MCF 10A (cell line): ENCODE data around the gene PRR22. TPM values are rescaled to one million over a fixed set of nuclear protein-coding genes. Genes with fewer than 3 reads are reported as not detected.
A peak's percentile ranks its signal among the peaks of the same experiment; 100 is the strongest.

Experiments
- BruUV-seq: library from RNA; stranded (reverse); fragments of 400-500 nt; replicated peaks from 2 replicates; lab custom pipeline; 2021; lab: Mats Ljungman, UMichigan
- CTCF ChIA-PET: fragments of 300-600 bp; sonication (Branson Sonifier 250); formaldehyde crosslinking; extraction: SDS; loops from one replicate; lab custom pipeline; 2021; ENCODE audit warnings: antibody characterized with exemption, inconsistent platforms; lab: Yijun Ruan, JAX
- POLR2A ChIA-PET: fragments of 300-600, 350-650 bp; sonication (Branson Sonifier 250); formaldehyde crosslinking; extraction: SDS; loops from one replicate; lab custom pipeline; 2020; ENCODE audit warnings: antibody characterized with exemption, inconsistent platforms; lab: Yijun Ruan, JAX
- DNase-seq: peaks from one replicate; pipeline ENCODE4 v3.0.0-alpha.2; 2018; ENCODE audit not compliant: unreplicated experiment
- H3K27ac Mint-ChIP-seq: one replicate; pipeline ENCODE4 v1.8.0; 2022; ENCODE audit warnings: mild to moderate bottlenecking, low read depth, mixed read lengths; ENCODE audit not compliant: unreplicated experiment
- H3K27me3 Mint-ChIP-seq: one replicate; pipeline ENCODE4 v1.8.0; 2022; ENCODE audit warnings: mixed read lengths; ENCODE audit not compliant: insufficient read depth, unreplicated experiment
- H3K36me3 Mint-ChIP-seq: one replicate; pipeline ENCODE4 v1.8.0; 2022; ENCODE audit warnings: mild to moderate bottlenecking, moderate library complexity, mixed read lengths; ENCODE audit not compliant: insufficient read depth, unreplicated experiment
- H3K4me1 Mint-ChIP-seq: one replicate; pipeline ENCODE4 v1.8.0; 2022; ENCODE audit warnings: mixed read lengths; ENCODE audit not compliant: insufficient read depth, unreplicated experiment
- H3K4me3 Mint-ChIP-seq: one replicate; pipeline ENCODE4 v1.8.0; 2022; ENCODE audit warnings: mild to moderate bottlenecking, moderate library complexity, mixed read lengths; ENCODE audit not compliant: unreplicated experiment
- H3K9me3 Mint-ChIP-seq: one replicate; pipeline ENCODE4 v1.8.0; 2022; ENCODE audit warnings: mixed read lengths; ENCODE audit not compliant: unreplicated experiment
- CTCF ChIP-seq: fragments of 200-600 bp; IDR thresholded peaks from one replicate; pipeline ENCODE4 v1.8.0; 2022; ENCODE audit warnings: antibody characterized with exemption, mild to moderate bottlenecking; ENCODE audit not compliant: unreplicated experiment
- intact Hi-C: fragments of 100-400 bp; cut with micrococcal nuclease; formaldehyde crosslinking; loops from 2 replicates; pipeline ENCODE4 v1.14.1; 2022
- total RNA-seq: library from RNA; stranded (reverse); gene quantifications from 2 replicates; pipeline ENCODE4 v1.2.3, GENCODE V29; 2022

The PRR22 gene
- total RNA-seq, 1 experiment from 2014 or later: 9.4 TPM

GRCh38 chr19:5808120-5808816 is 23.7 kb upstream of the PRR22 start:
- H3K4me1 Mint-ChIP-seq: no peaks in the 10 kb centered on the region
- peaks cover 9% of the 10 kb centered on the region for H3K36me3 Mint-ChIP-seq
- TF ChIP-seq CTCF: no peak
- H3K27ac Mint-ChIP-seq: no peak overlapping the region
- intact Hi-C loops: loop anchor here (10.0 kb wide), 1 partner anchor 177 kb away; no protein-coding TSS in a partner anchor
- ChIA-PET POLR2A (interaction anchor here (0.7 kb wide), 1 partner anchor 17 kb away, joined by 3 read pairs; no protein-coding TSS in a partner anchor), CTCF (interaction anchor here (0.6 to 4.3 kb wide), 6 partner anchors 11 to 159 kb away, joined by 3 to 25 read pairs (median 4); no protein-coding TSS in a partner anchor)
- H3K27me3 Mint-ChIP-seq: no peaks in the 10 kb centered on the region
- H3K9me3 Mint-ChIP-seq: no peaks in the 10 kb centered on the region
- DNase-seq: no peak
- no TSS peak for BruUV-seq
- no peak overlapping the region for H3K4me3 Mint-ChIP-seq

GRCh38 chr19:5806905-5807304 is 22.4 kb upstream of the PRR22 start:
- peaks cover 9% of the 10 kb centered on the region for H3K36me3 Mint-ChIP-seq
- intact Hi-C loops: loop anchor here (10.0 kb wide), 1 partner anchor 178 kb away; no protein-coding TSS in a partner anchor
- CTCF ChIA-PET: interaction anchor here (0.6 to 4.3 kb wide), 5 partner anchors 17 to 185 kb away, joined by 3 to 25 read pairs (median 3); no protein-coding TSS in a partner anchor

GRCh38 chr19:5806133-5806489 is 21.6 kb upstream of the PRR22 start:
- DNase-seq: no peak
- H3K27me3 Mint-ChIP-seq: no peaks in the 10 kb centered on the region
- BruUV-seq: no TSS peak
- peaks cover 9% of the 10 kb centered on the region for H3K36me3 Mint-ChIP-seq
- no peak overlapping the region for H3K27ac Mint-ChIP-seq
- H3K4me3 Mint-ChIP-seq: peak overlapping the region; percentile 29
- no peaks in the 10 kb centered on the region for H3K4me1 Mint-ChIP-seq
- intact Hi-C loops: loop anchor here (10.0 kb wide), 1 partner anchor 179 kb away; no protein-coding TSS in a partner anchor
- ChIA-PET POLR2A (interaction anchor here (0.6 kb wide), 1 partner anchor 44 kb away, joined by 3 read pairs; no protein-coding TSS in a partner anchor), CTCF (interaction anchor here (0.6 to 4.3 kb wide), 6 partner anchors 12 to 625 kb away, joined by 3 to 25 read pairs (median 4); no protein-coding TSS in a partner anchor)
- TF ChIP-seq CTCF: peak; percentile 23
- no peaks in the 10 kb centered on the region for H3K9me3 Mint-ChIP-seq

More at GRCh38 chr19:5806905-5807304, 22.4 kb upstream of the PRR22 start:
- no peak for DNase-seq
- no peaks in the 10 kb centered on the region for H3K27me3 Mint-ChIP-seq
- no peak overlapping the region for H3K4me3 Mint-ChIP-seq
- H3K9me3 Mint-ChIP-seq: no peaks in the 10 kb centered on the region
- POLR2A ChIA-PET: interaction anchor here (0.6 kb wide), 1 partner anchor 44 kb away, joined by 3 read pairs; no protein-coding TSS in a partner anchor
- BruUV-seq: no TSS peak
- no peak overlapping the region for H3K27ac Mint-ChIP-seq
- no peaks in the 10 kb centered on the region for H3K4me1 Mint-ChIP-seq
- TF ChIP-seq CTCF: no peak

- CTCF ChIA-PET: interaction anchor here (0.6 to 0.7 kb wide), 4 partner anchors 11 to 625 kb away, joined by 3 to 4 read pairs (median 3); no protein-coding TSS in a partner anchor
Observed at GRCh38 chr19:5805462-5806132, 21.1 kb upstream of the PRR22 start.

More at GRCh38 chr19:5805462-5806132, 21.1 kb upstream of the PRR22 start:
- TF ChIP-seq CTCF: peak; percentile 77
- Mint-ChIP-seq H3K36me3 (peaks cover 9% of the 10 kb centered on the region), H3K27me3 (no peaks in the 10 kb centered on the region), H3K27ac (no peak overlapping the region), H3K9me3 (no peaks in the 10 kb centered on the region), H3K4me1 (no peaks in the 10 kb centered on the region), H3K4me3 (peak overlapping the region; percentile 29)
- DNase-seq: peak; percentile 72
- POLR2A ChIA-PET: no interaction called here
- BruUV-seq: no TSS peak
- intact Hi-C loops: loop anchor here (2.0 to 10.0 kb wide), 2 partner anchors 87 to 179 kb away; no protein-coding TSS in a partner anchor
